Aorta (tissue), 5 donors: ENCODE measurements around the gene AOX1. TPM values are rescaled to one million over a fixed set of nuclear protein-coding genes. Genes with fewer than 3 reads are reported as not detected.
"Not testable (repeated sequence)": the region's sequence is repeated elsewhere in the genome, so short reads cannot be mapped to it uniquely, and the experiment has no call there.

Experiments
- ATAC-seq: fragments of 200-7000 bp; cut with Tn5 transposase; one replicate; pipeline ENCODE4 v1.9.1; 2022; ENCODE audit warnings: moderate library complexity; ENCODE audit not compliant: low FRiP score
- DNase-seq, 2 donors: peaks; one replicate each; pipeline ENCODE4 v3.0.0-alpha.2; 2020
- H3K27ac ChIP-seq, 2 donors: one replicate each; pipeline ENCODE4 v1.5.1; 2013; ENCODE audit warnings: low read length in 2 of 2, mild to moderate bottlenecking in 2 of 2, moderate library complexity in 2 of 2, control low read depth in 1 of 2, inconsistent platforms in 1 of 2, low read depth in 1 of 2
- H3K27me3 ChIP-seq, 2 donors: one replicate each; pipeline ENCODE4 v1.6.1; 2013; ENCODE audit warnings: control low read depth in 1 of 2, low read length in 1 of 2, mild to moderate bottlenecking in 1 of 2, moderate library complexity in 1 of 2; ENCODE audit not compliant: insufficient read depth in 2 of 2, control insufficient read depth in 1 of 2
- H3K36me3 ChIP-seq, 2 donors: one replicate each; pipeline ENCODE4 v1.6.1; 2013; ENCODE audit warnings: control low read depth in 1 of 2, low read length in 1 of 2, mild to moderate bottlenecking in 1 of 2; ENCODE audit not compliant: insufficient read depth in 2 of 2, control insufficient read depth in 1 of 2
- H3K4me1 ChIP-seq, 2 donors: one replicate each; pipeline ENCODE4 v1.6.1; 2013; ENCODE audit warnings: low read length in 2 of 2, control low read depth in 1 of 2, mild to moderate bottlenecking in 1 of 2, moderate library complexity in 1 of 2; ENCODE audit not compliant: insufficient read depth in 2 of 2, control insufficient read depth in 1 of 2
- H3K4me3 ChIP-seq, 2 donors: one replicate each; pipeline ENCODE4 v1.5.1; 2013; ENCODE audit warnings: low read length in 2 of 2, control low read depth in 1 of 2, mild to moderate bottlenecking in 1 of 2
- H3K9me3 ChIP-seq: one replicate; pipeline ENCODE4 v1.6.1; 2013; ENCODE audit warnings: mild to moderate bottlenecking, low read length; ENCODE audit not compliant: control insufficient read depth
- WGBS, 2 donors: extraction: QIAGEN DNeasy Blood & Tissue Kit; methylation state at CpG; one replicate each; pipeline ENCODE4 v1.1.7; 2013; 5-methylcytosine and 5-hydroxymethylcytosine counted together
- intact Hi-C, 2 donors: fragments of 100-400 bp; cut with DNase I; formaldehyde crosslinking; loops; one replicate each; pipeline versions ENCODE4 v1.14.2 to v1.15.0; 2022
- polyA plus RNA-seq, 2 donors: library from polyadenylated mRNA; stranded (reverse); fragments of 200-250 nt; gene quantifications; one replicate each; pipeline ENCODE4 v1.2.3, GENCODE V29; 2013
- total RNA-seq, 2 donors: library from RNA; stranded (reverse); fragmentation: NEBNext Ultra II Directional; extraction: Animal tissue kit (Norgen Biotek cat#: 25700); gene quantifications; one replicate each; pipeline ENCODE4 v1.2.1, GENCODE V29; 2021
- donor health status: healthy with polysubstance abuse.
- donor health status: Bipolar disorder and iron deficiency.
- donor health status: DM: no; HTN: no; CAD: no.
- donor health status: DM: no; HTN: no; CAD: no.
- donor health status: DM: yes; HTN: yes; CAD: no.

The AOX1 gene
- total and polyA plus RNA-seq, 4 donors = 6.9 to 65.5 (median 36.1) TPM

DNA sequence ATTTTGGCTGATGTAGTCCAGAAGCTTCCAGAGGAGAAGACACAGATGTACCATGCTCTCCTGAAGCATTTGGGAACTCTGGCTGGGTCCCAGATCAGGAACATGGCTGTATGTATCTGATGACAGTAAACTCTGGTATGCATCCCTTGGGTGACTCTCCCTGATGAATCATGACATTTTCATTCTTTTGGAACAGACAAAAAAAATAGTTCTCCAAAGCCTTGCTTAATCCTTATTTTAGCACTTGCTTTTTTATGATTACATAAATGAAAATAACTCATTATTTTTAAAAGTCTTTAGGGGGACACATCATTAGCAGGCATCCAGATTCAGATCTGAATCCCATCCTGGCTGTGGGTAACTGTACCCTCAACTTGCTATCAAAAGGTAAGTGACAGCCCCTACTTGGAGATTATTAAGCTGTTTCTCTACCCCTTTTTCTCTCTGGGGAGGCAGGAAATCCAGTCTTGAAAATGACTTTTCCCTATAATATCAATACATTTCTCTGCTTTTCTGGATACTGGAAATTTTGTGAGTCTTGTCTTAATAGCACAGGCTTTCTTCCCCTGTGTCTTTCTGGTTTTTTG is 23.3 kb downstream of the AOX1 start:
- intact Hi-C loops = no loop called here
- no peaks in the 10 kb centered on the region for H3K36me3 ChIP-seq
- ATAC-seq (peak; percentile 59), DNase-seq (peak in 1 of 2 donors; percentile 53)
- H3K4me1 ChIP-seq = no peaks in the 10 kb centered on the region
- no peak overlapping the region for H3K27ac ChIP-seq
- H3K9me3 ChIP-seq = no peaks in the 10 kb centered on the region
- no peak overlapping the region for H3K4me3 ChIP-seq
- H3K27me3 ChIP-seq = no peaks in the 10 kb centered on the region

DNA sequence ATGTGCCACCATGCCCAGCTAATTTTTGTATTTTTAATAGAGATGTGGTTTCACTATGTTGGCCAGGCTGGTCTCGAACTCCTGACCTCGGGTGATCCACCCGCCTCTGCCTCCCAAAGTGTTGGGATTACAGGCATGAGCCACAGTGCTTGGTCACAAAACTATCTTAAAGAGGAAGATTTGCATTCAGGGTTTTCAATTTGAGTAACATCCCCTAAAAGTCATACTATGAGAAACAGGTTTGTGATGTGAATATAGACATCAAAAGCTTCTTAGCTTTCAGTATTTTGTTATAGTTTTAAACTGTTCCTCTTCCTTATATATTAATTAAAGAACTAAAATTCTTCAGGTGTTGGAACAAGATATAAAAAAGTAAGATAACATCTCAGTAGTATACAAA is 24.4 kb downstream of the AOX1 start:
- H3K9me3 ChIP-seq, DNase-seq, H3K27ac ChIP-seq, H3K4me3 ChIP-seq, H3K27me3 ChIP-seq, ATAC-seq, H3K4me1 ChIP-seq, intact Hi-C loops, H3K36me3 ChIP-seq: not testable (repeated sequence)
- WGBS, 2 donors = 92 to 93% methylated on average over 3 of the region's 3 CpGs

DNA sequence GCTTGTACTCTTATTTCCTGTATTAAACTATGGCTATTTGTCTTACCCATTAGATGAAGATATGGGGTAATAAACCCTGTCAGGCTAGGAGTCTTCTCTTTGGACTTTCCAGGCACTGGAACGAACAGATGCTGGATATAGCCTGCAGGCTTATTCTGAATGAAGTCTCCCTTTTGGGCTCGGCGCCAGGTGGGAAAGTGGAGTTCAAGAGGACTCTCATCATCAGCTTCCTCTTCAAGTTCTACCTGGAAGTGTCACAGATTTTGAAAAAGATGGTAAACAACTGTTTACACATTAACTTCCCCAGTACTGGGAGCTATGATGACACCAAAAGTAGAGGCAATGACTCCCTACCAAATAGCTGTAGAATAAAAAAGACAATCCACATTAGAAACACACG is 27.9 kb downstream of the AOX1 start:
- no peaks in the 10 kb centered on the region for H3K9me3 ChIP-seq
- no peak overlapping the region for H3K27ac ChIP-seq
- intact Hi-C loops = no loop called here
- H3K4me1 ChIP-seq = no peaks in the 10 kb centered on the region
- no peaks in the 10 kb centered on the region for H3K27me3 ChIP-seq
- DNase-seq (no peak), ATAC-seq (no peak)
- no peak overlapping the region for H3K4me3 ChIP-seq
- 85 to 90% methylated on average over 4 of the region's 4 CpGs for WGBS, 2 donors
- no peaks in the 10 kb centered on the region for H3K36me3 ChIP-seq

DNA sequence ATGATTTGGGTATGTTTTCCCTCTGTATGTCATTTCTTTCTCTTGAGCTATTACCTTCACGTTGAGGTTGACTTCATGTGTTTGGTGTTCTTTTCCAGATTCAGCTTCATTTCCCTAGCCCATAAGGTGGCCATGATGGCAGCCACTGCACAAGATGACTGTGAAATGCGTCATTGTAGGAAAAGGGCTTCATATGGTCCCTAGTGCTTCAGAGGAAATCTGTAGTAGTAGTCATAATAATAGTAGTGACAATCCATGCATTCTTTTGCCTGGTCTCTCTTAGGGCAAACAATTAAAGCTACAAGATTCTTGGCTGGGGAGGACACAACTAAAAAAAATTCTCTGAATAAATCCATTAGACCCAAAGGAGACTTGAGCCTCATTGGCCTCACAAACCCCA is 28.4 kb downstream of the AOX1 start:
- Histone ChIP-seq H3K27me3 (no peaks in the 10 kb centered on the region), H3K9me3 (no peaks in the 10 kb centered on the region), H3K27ac (no peak overlapping the region), H3K36me3 (no peaks in the 10 kb centered on the region), H3K4me1 (no peaks in the 10 kb centered on the region), H3K4me3 (no peak overlapping the region)
- no peak for ATAC-seq
- intact Hi-C loops = no loop called here
- 63 to 71% methylated on average over 2 of the region's 2 CpGs for WGBS, 2 donors
- no peak for DNase-seq

DNA sequence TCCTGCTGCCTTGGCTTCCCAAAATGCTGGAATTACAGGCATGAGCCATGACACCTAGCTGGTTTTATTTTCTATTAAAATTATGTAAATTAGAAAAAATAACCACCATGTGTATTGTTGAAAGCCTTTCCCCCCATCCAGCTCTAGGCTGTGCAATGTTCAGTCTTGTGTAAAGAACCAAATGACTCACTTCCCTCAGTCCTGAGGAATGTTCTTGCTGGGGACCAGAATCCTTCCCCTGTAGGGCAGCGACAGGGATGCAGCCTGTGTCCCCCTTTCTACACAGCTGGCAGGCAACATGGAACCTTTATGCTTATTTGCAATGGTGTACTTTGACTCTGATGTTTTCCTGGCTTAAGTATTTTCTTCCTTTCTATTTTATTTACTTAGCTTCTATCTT is 29.4 kb downstream of the AOX1 start:
- no peak overlapping the region for H3K27ac ChIP-seq
- no peaks in the 10 kb centered on the region for H3K9me3 ChIP-seq
- DNase-seq (no peak), ATAC-seq (no peak)
- intact Hi-C loops = no loop called here
- 80 to 86% methylated on average over 1 of the region's 1 CpG for WGBS, 2 donors
- H3K27me3 ChIP-seq = no peaks in the 10 kb centered on the region
- H3K36me3 ChIP-seq = no peaks in the 10 kb centered on the region
- H3K4me3 ChIP-seq = no peak overlapping the region
- H3K4me1 ChIP-seq = no peaks in the 10 kb centered on the region

DNA sequence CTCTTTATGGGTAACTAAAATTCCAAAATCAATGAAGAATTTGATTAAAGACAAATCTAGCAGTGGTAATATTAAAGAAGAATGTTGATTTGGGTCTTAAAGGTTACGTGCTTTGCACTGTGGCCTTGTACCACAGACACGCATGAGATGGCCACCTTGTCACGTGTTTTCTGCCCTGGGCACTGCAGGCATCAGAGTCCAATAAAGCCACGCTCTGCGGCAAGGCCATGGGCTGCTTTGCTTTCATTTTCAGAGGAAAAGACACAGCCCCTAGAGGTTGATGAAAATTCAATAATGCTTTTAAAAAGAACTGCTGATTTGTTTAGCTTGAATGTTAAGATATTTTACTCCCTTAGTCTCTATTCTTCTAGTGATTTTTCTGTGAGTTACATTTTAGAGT is 30.4 kb downstream of the AOX1 start:
- no peaks in the 10 kb centered on the region for H3K9me3 ChIP-seq
- H3K27me3 ChIP-seq = no peaks in the 10 kb centered on the region
- no peaks in the 10 kb centered on the region for H3K36me3 ChIP-seq
- DNase-seq (peak in 1 of 2 donors; percentile 51), ATAC-seq (no peak)
- WGBS, 2 donors = 71 to 81% methylated on average over 5 of the region's 5 CpGs
- H3K27ac ChIP-seq = no peak overlapping the region
- intact Hi-C loops = no loop called here
- no peaks in the 10 kb centered on the region for H3K4me1 ChIP-seq
- no peak overlapping the region for H3K4me3 ChIP-seq

DNA sequence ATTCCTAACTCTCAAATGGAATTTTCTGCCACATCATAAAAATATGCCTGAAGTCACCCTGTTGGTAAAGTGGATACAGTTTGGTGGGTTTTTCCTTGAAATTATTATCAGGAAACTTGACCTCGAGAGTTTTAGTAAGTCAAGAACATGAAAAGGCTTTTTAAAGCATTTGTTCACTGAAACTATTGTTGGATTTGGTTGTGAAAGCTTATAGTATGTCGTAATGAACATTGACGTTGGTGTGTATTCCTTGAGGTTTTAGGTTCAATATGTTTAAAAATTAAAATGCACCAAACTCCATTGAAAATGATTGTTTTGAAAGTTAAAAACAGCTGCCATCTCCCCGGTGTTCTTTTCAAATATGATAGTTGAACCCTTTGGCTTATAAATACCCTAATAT is 30.8 kb downstream of the AOX1 start:
- Histone ChIP-seq H3K27me3 (no peaks in the 10 kb centered on the region), H3K36me3 (no peaks in the 10 kb centered on the region), H3K4me3 (no peak overlapping the region), H3K9me3 (no peaks in the 10 kb centered on the region), H3K4me1 (no peaks in the 10 kb centered on the region), H3K27ac (no peak overlapping the region)
- no peak for DNase-seq
- no peak for ATAC-seq
- intact Hi-C loops = no loop called here
- 82 to 85% methylated on average over 4 of the region's 4 CpGs for WGBS, 2 donors

DNA sequence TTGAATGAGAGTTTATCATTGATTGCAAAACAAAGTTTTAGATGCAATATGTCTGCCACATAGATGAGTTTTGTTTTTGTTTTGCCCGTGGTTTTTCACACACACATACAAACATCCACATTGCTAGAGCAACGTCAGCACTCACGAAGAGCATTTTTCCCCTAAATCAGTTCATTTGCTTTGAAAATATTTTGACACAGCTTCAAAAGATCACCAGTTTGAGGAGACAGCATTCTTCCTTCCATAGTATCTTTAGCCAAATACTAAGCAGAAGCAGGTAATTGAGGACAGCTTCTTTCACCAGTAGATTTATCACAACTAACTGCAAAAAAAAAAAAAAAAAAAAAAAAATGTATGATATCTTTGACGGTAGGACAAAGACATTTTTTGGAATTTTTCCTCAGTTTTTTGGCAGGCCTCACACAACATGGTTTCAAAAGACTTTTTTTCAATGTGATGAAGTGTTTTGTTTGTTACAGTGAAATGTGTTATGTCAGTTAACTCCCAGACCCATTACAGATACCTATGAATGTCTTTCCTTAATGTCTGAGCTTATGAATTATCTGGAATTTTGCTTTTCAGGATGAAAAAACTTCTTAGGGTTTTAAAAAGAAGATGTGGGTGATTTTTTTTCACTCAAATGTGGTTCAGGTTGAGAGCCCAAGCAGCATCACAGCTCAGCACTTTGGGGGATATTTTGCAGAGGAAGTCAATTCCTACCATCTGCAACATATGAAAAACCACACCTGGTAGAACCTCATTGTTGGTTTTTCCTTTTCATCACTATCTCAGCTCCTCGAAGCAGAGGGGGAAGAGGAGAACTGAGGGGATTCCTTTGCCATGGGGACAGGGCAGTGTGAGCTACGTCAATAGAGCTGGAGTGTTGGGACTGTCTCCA is 31.6 kb downstream of the AOX1 start:
- Histone ChIP-seq H3K4me3 (no peak overlapping the region), H3K27me3 (no peaks in the 10 kb centered on the region), H3K9me3 (no peaks in the 10 kb centered on the region), H3K36me3 (no peaks in the 10 kb centered on the region), H3K27ac (no peak overlapping the region), H3K4me1 (no peaks in the 10 kb centered on the region)
- 66 to 67% methylated on average over 6 of the region's 6 CpGs for WGBS, 2 donors
- no peak for DNase-seq
- intact Hi-C loops = no loop called here
- no peak for ATAC-seq

DNA sequence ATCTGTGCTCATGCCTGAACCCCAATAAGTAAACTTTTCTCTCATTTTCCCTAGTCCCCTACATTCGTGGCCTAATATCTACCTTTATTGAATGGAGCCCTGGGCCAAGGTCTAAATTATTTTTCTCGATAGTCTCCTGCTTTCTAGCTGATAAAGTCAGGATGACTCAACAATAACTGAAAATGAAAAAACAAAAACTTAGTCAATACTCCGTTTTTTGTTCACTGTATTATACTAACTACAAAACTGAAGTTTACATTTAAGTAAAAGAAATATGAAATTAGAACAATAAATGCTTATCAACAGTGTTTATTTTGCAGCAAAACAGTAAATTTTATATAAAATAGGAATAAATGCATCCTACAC is 32.2 kb downstream of the AOX1 start:
- Histone ChIP-seq H3K27me3 (no peaks in the 10 kb centered on the region), H3K36me3 (no peaks in the 10 kb centered on the region), H3K4me3 (no peak overlapping the region), H3K4me1 (no peaks in the 10 kb centered on the region), H3K27ac (no peak overlapping the region), H3K9me3 (no peaks in the 10 kb centered on the region)
- DNase-seq (no peak), ATAC-seq (no peak)
- intact Hi-C loops = no loop called here
- 70% methylated on average over 3 of the region's 3 CpGs for WGBS, 2 donors
